Measurements from ENCODE around the gene CLDN24. TPM values are rescaled to one million over a fixed set of nuclear protein-coding genes. Genes with fewer than 3 reads are reported as not detected.

Gene CLDN24
- total RNA-seq, 1 donor from 2014 or later: not detected

DNA sequence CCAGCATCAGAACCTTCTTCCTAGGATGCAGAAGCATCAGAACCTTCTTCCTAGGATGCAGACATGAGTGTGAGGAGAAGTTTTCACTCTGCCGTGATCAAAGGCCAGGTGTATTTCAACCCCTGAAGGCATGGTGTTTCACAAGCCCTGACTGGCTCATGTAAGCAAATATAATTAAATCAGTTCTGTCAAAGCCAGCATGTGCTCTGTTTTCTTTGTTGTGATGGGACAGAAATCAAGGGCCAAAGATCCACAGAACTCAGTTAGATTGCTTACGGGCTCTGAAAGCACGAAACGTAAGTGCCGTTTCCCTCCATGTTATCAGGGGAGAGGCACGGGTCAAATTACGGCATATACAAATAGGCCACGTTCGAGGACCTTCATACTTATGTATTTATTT is 32.0 kb upstream of the CLDN24 start:
- no peak overlapping the region for H3K27ac ChIP-seq (ENCODE audit: low read depth, low read length)
- H3K27ac Mint-ChIP-seq (ENCODE audit: unreplicated experiment): no peak overlapping the region
- no peaks in the 10 kb centered on the region for H3K79me2 ChIP-seq (ENCODE audit: insufficient read depth, low read length)
- TF ChIP-seq CTCF (IDR thresholded peaks at IDR 0.05; ENCODE audit: insufficient read depth, low read depth, low read length) (no peak), EZH2 (IDR thresholded peaks at IDR 0.05; ENCODE audit: insufficient read depth, low read length) (no peak)
- peaks cover 23% of the 10 kb centered on the region for H3K4me1 ChIP-seq (ENCODE audit: insufficient read depth, low read length)
- peaks cover 9% of the 10 kb centered on the region for H3K9me3 Mint-ChIP-seq (ENCODE audit: unreplicated experiment)
- no peak overlapping the region for H3K4me3 ChIP-seq (ENCODE audit: insufficient read depth, low read depth, low read length)
- no peak overlapping the region for H3K4me3 Mint-ChIP-seq (ENCODE audit: unreplicated experiment)
- no peaks in the 10 kb centered on the region for H3K27me3 Mint-ChIP-seq (ENCODE audit: low read depth, unreplicated experiment)
- no peak for DNase-seq (ENCODE audit: low read depth)
- H3K4me1 Mint-ChIP-seq (ENCODE audit: low read depth, unreplicated experiment): peaks cover 2% of the 10 kb centered on the region
- FAIRE-seq: no peak
- no peaks in the 10 kb centered on the region for H3K9me3 ChIP-seq (ENCODE audit: insufficient read depth, low read depth, low read length)
- H3K9ac ChIP-seq (ENCODE audit: low read length): no peak overlapping the region
- H3K27me3 ChIP-seq (ENCODE audit: insufficient read depth, low read length): no peaks in the 10 kb centered on the region
- H4K20me1 ChIP-seq (ENCODE audit: insufficient read depth, low read length): no peaks in the 10 kb centered on the region
- H3K36me3 ChIP-seq (ENCODE audit: insufficient read depth, low read length): no peaks in the 10 kb centered on the region
- H3K4me2 ChIP-seq (ENCODE audit: low read length): no peak overlapping the region
- H2AFZ ChIP-seq (ENCODE audit: low read depth, low read length): no peak overlapping the region
- peaks cover 4% of the 10 kb centered on the region for H3K36me3 Mint-ChIP-seq (ENCODE audit: low read depth, unreplicated experiment)

DNA sequence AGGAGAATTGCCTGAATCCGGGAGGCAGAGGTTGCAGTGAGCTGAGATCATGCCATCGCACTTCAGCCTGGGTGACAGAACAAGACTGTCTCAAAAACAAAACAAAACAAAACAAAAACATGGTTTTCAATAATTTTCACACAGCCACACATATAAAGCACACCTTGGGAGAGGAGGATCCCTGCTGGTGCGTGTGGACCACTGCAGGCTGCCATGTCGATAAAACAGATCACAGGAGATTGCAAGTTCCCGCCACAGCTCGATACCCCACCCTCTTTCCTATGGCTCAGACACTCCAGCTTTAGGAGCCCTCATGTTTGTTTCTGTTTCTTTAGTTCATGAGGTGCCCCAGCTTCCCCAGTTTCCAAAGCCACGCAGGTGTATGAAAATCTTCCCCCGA is 31.3 kb upstream of the CLDN24 start:
- H3K4me3 ChIP-seq (ENCODE audit: insufficient read depth, low read depth, low read length): no peak overlapping the region
- no peak for DNase-seq (ENCODE audit: low read depth)
- TF ChIP-seq CTCF (IDR thresholded peaks at IDR 0.05; ENCODE audit: insufficient read depth, low read depth, low read length) (no peak), EZH2 (IDR thresholded peaks at IDR 0.05; ENCODE audit: insufficient read depth, low read length) (no peak)
- no peak overlapping the region for H2AFZ ChIP-seq (ENCODE audit: low read depth, low read length)
- H3K4me1 ChIP-seq (ENCODE audit: insufficient read depth, low read length): peaks cover 28% of the 10 kb centered on the region
- H3K27ac Mint-ChIP-seq (ENCODE audit: unreplicated experiment): no peak overlapping the region
- no peaks in the 10 kb centered on the region for H3K27me3 Mint-ChIP-seq (ENCODE audit: low read depth, unreplicated experiment)
- H3K36me3 ChIP-seq (ENCODE audit: insufficient read depth, low read length): no peaks in the 10 kb centered on the region
- no peaks in the 10 kb centered on the region for H3K9me3 ChIP-seq (ENCODE audit: insufficient read depth, low read depth, low read length)
- peaks cover 3% of the 10 kb centered on the region for H3K4me1 Mint-ChIP-seq (ENCODE audit: low read depth, unreplicated experiment)
- H3K79me2 ChIP-seq (ENCODE audit: insufficient read depth, low read length): no peaks in the 10 kb centered on the region
- peaks cover 9% of the 10 kb centered on the region for H3K9me3 Mint-ChIP-seq (ENCODE audit: unreplicated experiment)
- no peaks in the 10 kb centered on the region for H4K20me1 ChIP-seq (ENCODE audit: insufficient read depth, low read length)
- no peak for FAIRE-seq
- peaks cover 4% of the 10 kb centered on the region for H3K36me3 Mint-ChIP-seq (ENCODE audit: low read depth, unreplicated experiment)
- no peaks in the 10 kb centered on the region for H3K27me3 ChIP-seq (ENCODE audit: insufficient read depth, low read length)
- no peak overlapping the region for H3K4me2 ChIP-seq (ENCODE audit: low read length)
- no peak overlapping the region for H3K9ac ChIP-seq (ENCODE audit: low read length)
- H3K27ac ChIP-seq (ENCODE audit: low read depth, low read length): no peak overlapping the region
- H3K4me3 Mint-ChIP-seq (ENCODE audit: unreplicated experiment): no peak overlapping the region

DNA sequence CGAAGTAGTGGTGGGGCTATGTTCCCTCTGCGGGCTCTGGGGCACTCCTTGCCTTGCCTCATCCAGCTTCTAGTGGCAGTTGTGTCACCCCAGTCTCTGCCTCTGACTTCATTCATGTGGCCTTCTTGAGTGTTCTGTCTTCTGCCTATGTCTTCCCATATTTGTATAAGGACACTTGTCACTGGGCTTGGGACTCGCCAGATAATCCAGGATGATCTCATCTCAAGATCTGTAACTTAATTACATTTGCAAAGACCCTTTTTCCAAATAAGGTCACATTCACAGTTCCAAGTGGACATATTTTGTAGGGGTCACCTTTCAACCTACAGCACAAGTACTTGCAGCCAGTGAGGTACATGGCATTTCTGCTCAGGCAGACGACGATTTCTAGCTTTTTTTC is 30.3 kb upstream of the CLDN24 start:
- Mint-ChIP-seq H3K9me3 (ENCODE audit: unreplicated experiment) (peaks cover 9% of the 10 kb centered on the region), H3K4me1 (ENCODE audit: low read depth, unreplicated experiment) (peaks cover 7% of the 10 kb centered on the region), H3K27me3 (ENCODE audit: low read depth, unreplicated experiment) (no peaks in the 10 kb centered on the region), H3K36me3 (ENCODE audit: low read depth, unreplicated experiment) (peaks cover 3% of the 10 kb centered on the region), H3K4me3 (ENCODE audit: unreplicated experiment) (no peak overlapping the region), H3K27ac (ENCODE audit: unreplicated experiment) (no peak overlapping the region)
- no peaks in the 10 kb centered on the region for H3K36me3 ChIP-seq (ENCODE audit: insufficient read depth, low read length)
- no peaks in the 10 kb centered on the region for H3K79me2 ChIP-seq (ENCODE audit: insufficient read depth, low read length)
- H2AFZ ChIP-seq (ENCODE audit: low read depth, low read length): no peak overlapping the region
- H3K4me3 ChIP-seq (ENCODE audit: insufficient read depth, low read depth, low read length): no peak overlapping the region
- FAIRE-seq (no peak), DNase-seq (ENCODE audit: low read depth) (no peak)
- no peak overlapping the region for H3K4me2 ChIP-seq (ENCODE audit: low read length)
- peaks cover 35% of the 10 kb centered on the region for H3K4me1 ChIP-seq (ENCODE audit: insufficient read depth, low read length)
- no peak overlapping the region for H3K9ac ChIP-seq (ENCODE audit: low read length)
- no peaks in the 10 kb centered on the region for H3K27me3 ChIP-seq (ENCODE audit: insufficient read depth, low read length)
- H4K20me1 ChIP-seq (ENCODE audit: insufficient read depth, low read length): no peaks in the 10 kb centered on the region
- no peak for TF ChIP-seq CTCF (IDR thresholded peaks at IDR 0.05; ENCODE audit: insufficient read depth, low read depth, low read length)
- no peak for TF ChIP-seq EZH2 (IDR thresholded peaks at IDR 0.05; ENCODE audit: insufficient read depth, low read length)
- no peaks in the 10 kb centered on the region for H3K9me3 ChIP-seq (ENCODE audit: insufficient read depth, low read depth, low read length)
- no peak overlapping the region for H3K27ac ChIP-seq (ENCODE audit: low read depth, low read length)
